Testis (tissue), 2 donors: ENCODE measurements around the gene TUBG2.

ENCODE experiments used
- POLR2A ChIP-seq: fragments of 450-650 bp; IDR thresholded peaks from one replicate; pipeline ENCODE4 v1.6.1; 2017; ENCODE audit warnings: antibody characterized with exemption, mild to moderate bottlenecking, moderate library complexity
- TF ChIP-seq, protein P1 (sequence below), 3 experiments: fragments of 450-650 bp in 2 of 3; fragments of 200-600 bp in 1 of 3; sonication (generic) in 1 of 3; IDR thresholded peaks; one replicate each; pipeline ENCODE4 v1.5.1; 2016 to 2019; ENCODE audit warnings: antibody characterized with exemption in 3 of 3, mild to moderate bottlenecking in 2 of 3, moderate library complexity in 1 of 3

DNA sequence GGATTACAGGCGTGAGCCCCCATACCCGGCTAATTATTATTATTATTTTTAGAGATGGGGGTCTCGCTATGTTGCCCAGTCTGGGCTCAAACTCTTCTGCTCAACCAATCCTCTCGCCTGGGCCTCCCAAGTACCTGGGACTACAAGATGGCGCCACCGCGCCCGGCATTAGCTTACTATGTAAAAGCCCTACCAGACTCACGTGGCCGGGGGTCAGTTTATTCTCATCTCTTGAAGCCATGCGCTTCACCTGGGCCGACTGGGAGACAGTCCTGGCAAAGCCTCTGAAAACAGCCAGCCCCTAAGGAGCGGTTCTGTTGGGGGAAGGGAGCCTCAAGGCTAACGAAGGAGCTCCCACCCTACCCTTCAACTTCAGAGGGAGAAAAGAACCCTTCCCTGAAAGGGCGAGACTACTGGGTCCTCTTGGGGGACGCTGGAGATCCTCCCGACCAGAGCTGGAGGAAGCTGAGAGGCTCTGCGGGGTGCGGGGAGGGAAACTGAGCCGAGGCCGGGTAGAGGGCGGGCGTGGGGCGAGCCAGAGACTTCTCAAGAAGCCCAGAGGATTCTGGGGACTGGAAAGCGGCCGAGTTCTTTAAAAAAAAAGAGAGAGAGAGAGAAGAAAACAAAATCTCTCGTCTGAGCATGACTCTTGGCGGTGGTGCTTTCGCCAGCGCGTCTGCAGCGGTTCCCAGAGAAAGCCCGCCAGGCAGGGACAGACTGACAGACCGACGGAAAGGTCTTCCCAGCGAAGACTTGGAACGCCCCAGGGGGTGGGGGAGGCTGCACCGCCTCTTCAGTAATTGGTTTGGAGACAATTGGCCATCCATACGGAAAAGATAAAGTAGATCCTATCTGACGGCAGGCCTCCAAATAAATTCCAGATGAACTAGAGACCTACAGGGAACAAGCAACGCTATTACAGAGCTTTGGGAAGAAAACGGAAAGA is 5.6 kb upstream of the TUBG2 start:
- TF ChIP-seq, protein P1, sequence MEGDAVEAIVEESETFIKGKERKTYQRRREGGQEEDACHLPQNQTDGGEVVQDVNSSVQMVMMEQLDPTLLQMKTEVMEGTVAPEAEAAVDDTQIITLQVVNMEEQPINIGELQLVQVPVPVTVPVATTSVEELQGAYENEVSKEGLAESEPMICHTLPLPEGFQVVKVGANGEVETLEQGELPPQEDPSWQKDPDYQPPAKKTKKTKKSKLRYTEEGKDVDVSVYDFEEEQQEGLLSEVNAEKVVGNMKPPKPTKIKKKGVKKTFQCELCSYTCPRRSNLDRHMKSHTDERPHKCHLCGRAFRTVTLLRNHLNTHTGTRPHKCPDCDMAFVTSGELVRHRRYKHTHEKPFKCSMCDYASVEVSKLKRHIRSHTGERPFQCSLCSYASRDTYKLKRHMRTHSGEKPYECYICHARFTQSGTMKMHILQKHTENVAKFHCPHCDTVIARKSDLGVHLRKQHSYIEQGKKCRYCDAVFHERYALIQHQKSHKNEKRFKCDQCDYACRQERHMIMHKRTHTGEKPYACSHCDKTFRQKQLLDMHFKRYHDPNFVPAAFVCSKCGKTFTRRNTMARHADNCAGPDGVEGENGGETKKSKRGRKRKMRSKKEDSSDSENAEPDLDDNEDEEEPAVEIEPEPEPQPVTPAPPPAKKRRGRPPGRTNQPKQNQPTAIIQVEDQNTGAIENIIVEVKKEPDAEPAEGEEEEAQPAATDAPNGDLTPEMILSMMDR (IDR thresholded peaks at IDR 0.05), result no peak
- no peak for TF ChIP-seq POLR2A
